Smooth muscle cell (in vitro differentiated cells): ENCODE results near the gene C6. TPM values are rescaled to one million over a fixed set of nuclear protein-coding genes. Genes with fewer than 3 reads are reported as not detected.
A peak's percentile ranks its signal among the peaks of the same experiment; 100 is the strongest.
"Not testable (repeated sequence)": the region's sequence is repeated elsewhere in the genome, so short reads cannot be mapped to it uniquely, and the experiment has no call there.

Experiments
- DNase-seq: peaks from one replicate; lab custom pipeline; 2025; ENCODE audit not compliant: unreplicated experiment; lab: John Stamatoyannopoulos, UW
- H2AFZ ChIP-seq: fragments of 200-600 bp; sonication (generic); 2 replicates; pipeline ENCODE4 v1.6.0; 2016; ENCODE audit warnings: antibody characterized with exemption, low read depth, mild to moderate bottlenecking
- H3F3A ChIP-seq: fragments of 200-600 bp; sonication (generic); 2 replicates; pipeline ENCODE4 v1.6.0; 2017; ENCODE audit warnings: antibody characterized with exemption, low read depth
- H3K27ac ChIP-seq: fragments of 200-600 bp; sonication (generic); 2 replicates; pipeline ENCODE4 v1.5.1; 2016; ENCODE audit warnings: low read depth, mild to moderate bottlenecking
- H3K27me3 ChIP-seq: fragments of 200-600 bp; sonication (generic); 2 replicates; pipeline ENCODE4 v1.6.1; 2016; ENCODE audit warnings: low read depth, mild to moderate bottlenecking
- H3K36me3 ChIP-seq: fragments of 200-600 bp; sonication (generic); 2 replicates; pipeline ENCODE4 v1.5.1; 2016; ENCODE audit warnings: low read depth
- H3K4me1 ChIP-seq: fragments of 200-600 bp; sonication (generic); 2 replicates; pipeline ENCODE4 v1.5.1; 2016; ENCODE audit warnings: low read depth
- H3K4me2 ChIP-seq: fragments of 200-600 bp; sonication (generic); 2 replicates; pipeline ENCODE4 v1.6.0; 2016; ENCODE audit warnings: mild to moderate bottlenecking
- H3K4me3 ChIP-seq: fragments of 200-600 bp; sonication (generic); 2 replicates; pipeline ENCODE4 v1.5.1; 2016; ENCODE audit warnings: mild to moderate bottlenecking
- H3K79me2 ChIP-seq: fragments of 200-600 bp; sonication (generic); 2 replicates; pipeline ENCODE4 v1.6.0; 2016; ENCODE audit warnings: low read depth, mild to moderate bottlenecking
- H3K9ac ChIP-seq: fragments of 200-600 bp; sonication (generic); 2 replicates; pipeline ENCODE4 v1.6.0; 2016; ENCODE audit warnings: low read depth
- H3K9me3 ChIP-seq: fragments of 200-600 bp; sonication (generic); replicated peaks from 2 replicates; pipeline ENCODE4 v1.5.1; 2016; ENCODE audit warnings: low read depth
- H4K20me1 ChIP-seq: fragments of 200-600 bp; sonication (generic); 2 replicates; pipeline ENCODE4 v1.6.0; 2016; ENCODE audit warnings: low read depth
- WGBS: methylation state at CpG from one replicate; pipeline ENCODE4 v1.1.7; 2016; ENCODE audit warnings: low lambda C conversion rate; 5-methylcytosine and 5-hydroxymethylcytosine counted together
- polyA plus RNA-seq: library from polyadenylated mRNA; unstranded; fragments of >200 nt; fragmentation: Nextera tagmentation; extraction: Ambion mirVana; gene quantifications from 2 replicates; pipeline ENCODE4 v1.2.1, GENCODE V29; 2016
- total RNA-seq: library from RNA; depleted of rRNA; stranded (reverse); fragments of >200 nt; gene quantifications from 2 replicates; pipeline ENCODE4 v1.2.3, GENCODE V29; 2014
- TF ChIP-seq, protein P1 (sequence below): fragments of 200-600 bp; sonication (generic); IDR thresholded peaks from 2 replicates; pipeline ENCODE4 v1.5.1; 2017; ENCODE audit warnings: borderline replicate concordance, mild to moderate bottlenecking, antibody characterized with exemption; ENCODE audit not compliant: insufficient read depth, poor library complexity, severe bottlenecking

C6 gene
- total and polyA plus RNA-seq, 2 experiments from 2014 or later, result not detected

DNA sequence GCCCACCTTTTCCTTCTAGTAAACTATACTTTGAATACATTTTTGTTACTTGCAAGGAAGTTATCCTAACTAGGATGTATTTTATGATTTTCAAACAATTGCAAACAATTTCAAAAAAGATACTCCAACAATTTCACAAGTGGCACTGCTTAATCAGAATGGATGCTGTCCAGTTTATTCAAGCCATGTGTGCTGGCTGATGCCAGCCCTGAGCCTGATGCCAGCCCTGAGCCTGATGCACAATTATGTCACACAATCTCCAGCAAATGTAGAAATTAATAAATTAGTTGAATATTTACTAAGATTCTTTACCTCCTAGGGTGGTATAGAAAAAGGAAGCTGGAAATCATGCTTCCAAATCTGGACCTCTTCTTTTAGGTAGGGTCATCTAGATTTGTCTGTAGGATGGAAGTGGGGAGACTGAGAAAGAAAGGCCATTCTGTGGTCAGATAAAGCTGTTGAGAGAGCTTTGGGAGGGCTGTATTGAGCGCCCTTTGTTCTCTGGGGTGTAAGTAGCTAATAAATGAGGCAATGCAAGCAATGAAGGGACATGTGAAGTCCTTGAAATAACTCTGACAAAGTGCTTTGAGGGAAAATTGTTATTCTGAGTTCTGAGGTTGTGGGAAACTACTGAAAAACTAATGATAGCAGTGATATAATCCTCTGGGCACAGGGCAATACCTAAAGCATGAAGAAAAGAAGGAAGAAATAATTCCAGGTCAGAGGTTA lies 5.8 kb upstream of the C6 start:
- TF ChIP-seq, protein P1, sequence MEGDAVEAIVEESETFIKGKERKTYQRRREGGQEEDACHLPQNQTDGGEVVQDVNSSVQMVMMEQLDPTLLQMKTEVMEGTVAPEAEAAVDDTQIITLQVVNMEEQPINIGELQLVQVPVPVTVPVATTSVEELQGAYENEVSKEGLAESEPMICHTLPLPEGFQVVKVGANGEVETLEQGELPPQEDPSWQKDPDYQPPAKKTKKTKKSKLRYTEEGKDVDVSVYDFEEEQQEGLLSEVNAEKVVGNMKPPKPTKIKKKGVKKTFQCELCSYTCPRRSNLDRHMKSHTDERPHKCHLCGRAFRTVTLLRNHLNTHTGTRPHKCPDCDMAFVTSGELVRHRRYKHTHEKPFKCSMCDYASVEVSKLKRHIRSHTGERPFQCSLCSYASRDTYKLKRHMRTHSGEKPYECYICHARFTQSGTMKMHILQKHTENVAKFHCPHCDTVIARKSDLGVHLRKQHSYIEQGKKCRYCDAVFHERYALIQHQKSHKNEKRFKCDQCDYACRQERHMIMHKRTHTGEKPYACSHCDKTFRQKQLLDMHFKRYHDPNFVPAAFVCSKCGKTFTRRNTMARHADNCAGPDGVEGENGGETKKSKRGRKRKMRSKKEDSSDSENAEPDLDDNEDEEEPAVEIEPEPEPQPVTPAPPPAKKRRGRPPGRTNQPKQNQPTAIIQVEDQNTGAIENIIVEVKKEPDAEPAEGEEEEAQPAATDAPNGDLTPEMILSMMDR, result no peak
- H3K27me3 ChIP-seq, result no peaks in the 10 kb centered on the region
- no peak overlapping the region for H3K9ac ChIP-seq
- no peaks in the 10 kb centered on the region for H4K20me1 ChIP-seq
- H3K27ac ChIP-seq, result no peak overlapping the region
- no peak overlapping the region for H2AFZ ChIP-seq
- no peaks in the 10 kb centered on the region for H3K9me3 ChIP-seq
- 95% methylated on average over 1 of the region's 1 CpG for WGBS
- H3K4me1 ChIP-seq, result no peaks in the 10 kb centered on the region
- H3K4me2 ChIP-seq, result no peak overlapping the region
- H3K79me2 ChIP-seq, result no peaks in the 10 kb centered on the region
- no peak for DNase-seq
- H3K4me3 ChIP-seq, result no peak overlapping the region
- no peaks in the 10 kb centered on the region for H3K36me3 ChIP-seq
- H3F3A ChIP-seq, result no peaks in the 10 kb centered on the region

DNA sequence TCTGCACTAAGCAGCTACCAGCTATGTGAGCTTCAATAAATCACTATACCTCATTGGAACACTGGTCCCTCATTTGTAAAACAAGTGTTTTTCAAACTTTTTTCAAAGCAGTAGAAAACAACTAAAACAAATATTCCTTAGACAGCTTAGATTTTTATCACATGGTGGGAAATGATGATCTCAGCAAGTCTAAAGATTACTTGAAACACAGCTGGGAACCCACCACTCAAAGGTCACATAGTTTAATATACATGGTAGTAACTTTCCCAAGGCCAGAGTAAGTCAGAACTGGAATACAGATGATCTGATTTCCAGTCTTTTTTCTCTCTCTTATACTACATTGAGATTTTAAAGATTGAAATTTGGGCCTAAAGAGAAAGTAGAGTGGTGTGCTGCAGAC lies 850 bp upstream of the C6 start:
- DNase-seq, result no peak
- H2AFZ ChIP-seq, result no peak overlapping the region
- no peak overlapping the region for H3K4me2 ChIP-seq
- H3K9me3 ChIP-seq, result no peaks in the 10 kb centered on the region
- no peaks in the 10 kb centered on the region for H3F3A ChIP-seq
- H3K9ac ChIP-seq, result no peak overlapping the region
- no peaks in the 10 kb centered on the region for H4K20me1 ChIP-seq
- H3K4me1 ChIP-seq, result no peaks in the 10 kb centered on the region
- H3K27me3 ChIP-seq, result no peaks in the 10 kb centered on the region
- no peaks in the 10 kb centered on the region for H3K36me3 ChIP-seq
- TF ChIP-seq, protein P1, result no peak
- H3K27ac ChIP-seq, result no peak overlapping the region
- H3K79me2 ChIP-seq, result no peaks in the 10 kb centered on the region
- no peak overlapping the region for H3K4me3 ChIP-seq

DNA sequence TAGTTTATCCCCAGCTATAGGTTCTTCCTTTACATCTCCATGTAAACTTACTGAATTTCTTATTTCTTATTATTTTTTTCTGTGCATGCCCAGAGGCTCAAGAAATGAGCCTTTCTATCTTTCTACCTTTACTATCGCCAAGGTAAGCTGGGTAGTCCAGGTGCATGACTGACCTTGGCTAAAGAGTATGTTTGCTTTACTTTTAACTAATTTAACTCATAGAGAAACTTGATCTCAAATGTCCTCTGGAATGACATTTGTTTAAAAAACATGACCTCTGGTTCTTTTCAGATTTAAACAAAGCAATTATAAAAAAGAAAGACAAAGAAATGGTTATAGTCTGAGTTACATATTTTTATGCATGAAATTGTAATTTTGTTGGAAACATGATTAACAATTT lies 397 bp downstream of the C6 start:
- TF ChIP-seq, protein P1, result no peak
- Histone ChIP-seq H3K79me2 (no peaks in the 10 kb centered on the region), H3K9ac (no peak overlapping the region), H2AFZ (no peak overlapping the region), H3F3A (no peaks in the 10 kb centered on the region), H3K27me3 (no peaks in the 10 kb centered on the region), H3K4me3 (peak overlapping the region; percentile 31), H4K20me1 (no peaks in the 10 kb centered on the region), H3K27ac (no peak overlapping the region), H3K4me1 (no peaks in the 10 kb centered on the region), H3K36me3 (no peaks in the 10 kb centered on the region), H3K4me2 (no peak overlapping the region), H3K9me3 (no peaks in the 10 kb centered on the region)
- DNase-seq, result no peak
- WGBS, result 92% methylated on average over 1 of the region's 1 CpG

DNA sequence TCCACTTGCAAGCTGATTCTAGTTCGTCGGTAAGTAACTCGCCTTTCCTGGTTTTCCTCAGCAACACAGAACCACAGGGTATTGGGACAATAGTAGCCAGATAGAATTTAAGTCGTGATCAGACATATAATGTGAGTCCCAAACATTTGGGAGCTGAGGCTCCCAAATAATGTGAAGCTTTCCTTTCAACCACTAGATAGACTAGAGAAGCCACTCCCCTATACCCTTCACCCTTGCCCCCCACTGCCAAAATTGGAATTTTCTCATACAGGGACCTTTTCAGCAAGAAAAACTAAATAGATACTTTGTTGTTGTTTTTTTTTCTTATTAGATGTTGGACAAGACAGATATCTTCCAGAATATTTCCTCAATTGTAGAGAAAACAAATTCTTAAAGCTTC lies 1.9 kb downstream of the C6 start:
- TF ChIP-seq, protein P1, result no peak
- 95% methylated on average over 4 of the region's 4 CpGs for WGBS

DNA sequence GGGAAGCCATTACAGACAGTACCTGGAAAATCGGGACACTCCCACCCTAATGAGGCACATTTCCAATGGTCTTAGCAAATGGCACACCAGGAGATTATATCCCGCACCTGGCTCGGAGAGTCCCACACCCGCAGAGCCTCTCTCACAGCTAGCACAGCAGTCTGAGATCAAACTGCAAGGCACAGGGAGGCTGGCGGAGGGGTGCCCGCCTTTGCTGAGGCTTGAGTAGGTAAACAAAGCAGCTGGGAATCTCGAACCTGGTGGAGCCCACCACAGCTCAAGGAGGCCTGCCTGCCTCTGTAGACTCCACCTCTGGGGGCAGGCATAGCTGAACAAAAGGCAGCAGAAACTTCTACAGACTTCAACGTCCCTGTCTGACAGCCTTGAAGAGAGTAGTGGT lies 7.9 kb downstream of the C6 start:
- H3K27ac ChIP-seq, H3K9me3 ChIP-seq, H3K9ac ChIP-seq, H3K27me3 ChIP-seq, H4K20me1 ChIP-seq, H3K4me1 ChIP-seq, H3K79me2 ChIP-seq, H3K4me2 ChIP-seq, H3K36me3 ChIP-seq, H3F3A ChIP-seq, DNase-seq, H2AFZ ChIP-seq, H3K4me3 ChIP-seq: not testable (repeated sequence)
- 89% methylated on average over 7 of the region's 8 CpGs for WGBS

More for the DNA sequence above, 1.9 kb downstream of the C6 start:
- H3F3A ChIP-seq, result no peaks in the 10 kb centered on the region
- H3K79me2 ChIP-seq, result no peaks in the 10 kb centered on the region
- H3K4me1 ChIP-seq, result no peaks in the 10 kb centered on the region
- H3K27ac ChIP-seq, result no peak overlapping the region
- DNase-seq, result no peak
- no peaks in the 10 kb centered on the region for H3K9me3 ChIP-seq
- no peak overlapping the region for H3K4me3 ChIP-seq
- H3K9ac ChIP-seq, result no peak overlapping the region
- H3K27me3 ChIP-seq, result no peaks in the 10 kb centered on the region
- H3K4me2 ChIP-seq, result no peak overlapping the region
- H4K20me1 ChIP-seq, result no peaks in the 10 kb centered on the region
- H3K36me3 ChIP-seq, result no peaks in the 10 kb centered on the region
- no peak overlapping the region for H2AFZ ChIP-seq
